ENCODE measurements around the gene MAGI1.
A peak's percentile ranks its signal among the peaks of the same experiment; 100 is the strongest.

GRCh38 chr3:66037330-66037985 is 1.3 kb downstream of the MAGI1 start:
- TF ChIP-seq CTCF (conservative IDR thresholded peaks at IDR 0.05 in 1 of 2, IDR thresholded peaks at IDR 0.05 in 1 of 2; ENCODE audit: low read depth in 1 of 2, low read length in 2 of 2) (peak in 1 of 2 donors; percentile 16), EZH2 (IDR thresholded peaks at IDR 0.05; ENCODE audit: low read length, missing control alignments) (no peak)
